ENCODE results near the gene ERBB4. TPM values are rescaled to one million over a fixed set of nuclear protein-coding genes. Genes with fewer than 3 reads are reported as not detected.

Gene ERBB4
- total and polyA plus RNA-seq, 9 donors, result 0.08 to 22.3 (median 1.2) TPM

- Histone ChIP-seq H3K4me3 (no peak overlapping the region), H3K4me1 (ENCODE audit: insufficient read depth) (no peaks in the 10 kb centered on the region), H3K9me3 (no peaks in the 10 kb centered on the region), H3K27me3 (no peaks in the 10 kb centered on the region), H3K36me3 (no peaks in the 10 kb centered on the region), H3K27ac (no peak overlapping the region)
- no peak for TF ChIP-seq EP300 (IDR thresholded peaks at IDR 0.05)
- TF ChIP-seq CTCF (IDR thresholded peaks at IDR 0.05), result no peak
- TF ChIP-seq POLR2A (IDR thresholded peaks at IDR 0.05), result no peak
- WGBS, 3 donors, result 46 to 62% (median 60%) methylated on average over 3 of the region's 3 CpGs
- DNase-seq, result no peak
- intact Hi-C loops (cut with DNase I), result no loop called here
Measured at GRCh38 chr2:212282671-212283261, 255.8 kb downstream of the ERBB4 start.

DNA sequence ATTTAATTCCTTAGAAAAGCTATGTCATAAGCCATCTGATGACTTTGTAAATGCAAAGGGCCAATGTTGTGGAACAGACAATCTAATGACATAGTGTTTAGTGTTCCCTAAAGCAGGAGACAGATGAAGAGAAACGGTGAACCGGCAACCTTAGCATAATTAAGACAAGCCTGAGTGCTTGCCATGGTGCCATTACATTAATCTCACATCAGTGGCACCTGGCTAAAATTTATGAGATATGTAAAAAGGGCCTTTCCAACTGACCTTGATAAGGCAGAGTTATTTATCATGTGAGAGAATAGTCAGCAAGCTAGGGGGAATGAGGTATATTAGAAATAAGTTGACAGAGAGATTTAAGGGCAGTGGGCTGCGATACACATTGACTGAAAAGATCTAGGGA is 261.8 kb downstream of the ERBB4 start:
- Histone ChIP-seq H3K36me3 (no peaks in the 10 kb centered on the region), H3K9me3 (no peaks in the 10 kb centered on the region), H3K4me3 (no peak overlapping the region), H3K27me3 (peaks cover 3% of the 10 kb centered on the region), H3K4me1 (ENCODE audit: insufficient read depth) (no peaks in the 10 kb centered on the region), H3K27ac (no peak overlapping the region)
- 46 to 52% (median 47%) methylated on average over 3 of the region's 3 CpGs for WGBS, 3 donors
- no peak for DNase-seq
- intact Hi-C loops (cut with DNase I), result no loop called here
- no peak for TF ChIP-seq POLR2A (IDR thresholded peaks at IDR 0.05)
- no peak for TF ChIP-seq CTCF (IDR thresholded peaks at IDR 0.05)
- TF ChIP-seq EP300 (IDR thresholded peaks at IDR 0.05), result no peak

DNA sequence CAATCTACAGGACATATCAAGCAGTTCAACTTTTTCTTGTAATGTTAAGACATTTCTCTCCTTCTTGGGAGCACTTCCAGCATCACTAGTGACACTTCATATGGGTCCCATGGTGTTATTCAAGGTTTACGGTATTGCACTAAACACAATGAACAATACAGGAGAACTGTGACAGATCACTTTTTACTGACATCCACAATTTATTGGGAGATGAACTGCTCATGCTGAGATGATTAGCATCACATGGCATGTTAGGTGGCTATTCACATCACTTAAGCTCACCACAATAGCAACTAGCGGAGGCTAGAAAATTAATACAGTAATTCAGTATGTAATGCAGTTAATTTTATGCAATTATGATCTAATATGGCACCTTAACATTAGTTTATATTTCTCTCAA is 264.4 kb downstream of the ERBB4 start:
- 94 to 96% (median 96%) methylated on average over 2 of the region's 2 CpGs for WGBS, 3 donors
- intact Hi-C loops (cut with DNase I), result no loop called here

DNA sequence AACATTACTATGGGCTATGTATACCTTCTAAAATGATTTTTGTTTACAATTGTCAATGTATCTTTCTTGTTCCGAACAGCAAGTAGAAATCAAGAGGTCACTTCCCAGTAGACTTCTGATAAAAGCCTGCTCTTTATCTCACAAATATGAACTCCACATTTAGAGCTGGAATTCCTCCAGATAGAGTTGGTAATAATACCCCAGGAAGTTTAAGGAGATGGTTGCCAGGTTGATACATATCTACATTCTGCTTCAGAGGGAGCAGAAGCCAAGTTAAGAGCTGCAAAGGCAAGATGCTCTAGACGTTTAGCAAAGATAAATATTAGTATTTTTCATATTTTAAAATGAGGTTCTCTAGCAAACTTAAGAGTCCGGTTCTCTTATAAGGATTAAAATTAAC is 267.0 kb downstream of the ERBB4 start:
- no peak for TF ChIP-seq EP300 (IDR thresholded peaks at IDR 0.05)
- TF ChIP-seq POLR2A (IDR thresholded peaks at IDR 0.05), result no peak
- no peak for TF ChIP-seq CTCF (IDR thresholded peaks at IDR 0.05)
- Histone ChIP-seq H3K4me3 (no peak overlapping the region), H3K4me1 (ENCODE audit: insufficient read depth) (no peaks in the 10 kb centered on the region), H3K27me3 (peaks cover 3% of the 10 kb centered on the region), H3K27ac (no peak overlapping the region), H3K36me3 (no peaks in the 10 kb centered on the region), H3K9me3 (no peaks in the 10 kb centered on the region)
- DNase-seq, result no peak
- intact Hi-C loops (cut with DNase I), result no loop called here
- 39 to 60% (median 46%) methylated on average over 3 of the region's 3 CpGs for WGBS, 3 donors

More for the DNA sequence above, 264.4 kb downstream of the ERBB4 start:
- no peak for DNase-seq
- Histone ChIP-seq H3K4me3 (no peak overlapping the region), H3K27ac (no peak overlapping the region), H3K27me3 (peaks cover 3% of the 10 kb centered on the region), H3K4me1 (ENCODE audit: insufficient read depth) (no peaks in the 10 kb centered on the region), H3K9me3 (no peaks in the 10 kb centered on the region), H3K36me3 (no peaks in the 10 kb centered on the region)
- TF ChIP-seq EP300 (IDR thresholded peaks at IDR 0.05) (no peak), POLR2A (IDR thresholded peaks at IDR 0.05) (no peak)

DNA sequence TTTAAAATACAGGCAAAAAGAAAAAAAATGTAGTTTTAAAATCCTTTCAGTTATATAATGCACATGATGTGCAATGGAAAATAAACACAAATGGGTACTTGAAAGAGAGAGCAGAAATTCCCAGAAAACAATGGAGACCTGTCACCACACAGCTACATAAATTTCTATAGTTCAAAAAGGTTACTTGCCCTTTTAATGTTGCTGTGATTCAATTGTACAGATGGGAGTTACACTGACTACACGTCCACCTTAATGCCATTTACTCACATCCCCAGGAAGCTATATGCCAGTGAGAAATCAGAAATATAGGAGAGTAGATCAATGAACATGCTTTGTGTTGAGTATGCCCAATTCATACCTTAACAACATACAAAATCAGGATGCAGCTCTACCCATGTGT is 269.6 kb downstream of the ERBB4 start:
- intact Hi-C loops (cut with DNase I), result no loop called here
- 32 to 44% (median 42%) methylated on average over 1 of the region's 1 CpG for WGBS, 3 donors
- Histone ChIP-seq H3K4me3 (no peak overlapping the region), H3K27ac (no peak overlapping the region), H3K36me3 (no peaks in the 10 kb centered on the region), H3K9me3 (no peaks in the 10 kb centered on the region), H3K27me3 (peaks cover 3% of the 10 kb centered on the region), H3K4me1 (ENCODE audit: insufficient read depth) (no peaks in the 10 kb centered on the region)
- TF ChIP-seq CTCF (IDR thresholded peaks at IDR 0.05) (no peak), POLR2A (IDR thresholded peaks at IDR 0.05) (no peak), EP300 (IDR thresholded peaks at IDR 0.05) (no peak)
- DNase-seq, result no peak

Data from ovary (tissue), 9 donors.